Progenitor cell of endocrine pancreas (in vitro differentiated cells): ENCODE results near the gene OR1I1. TPM values are rescaled to one million over a fixed set of nuclear protein-coding genes. Genes with fewer than 3 reads are reported as not detected.

Experiments used
- DNase-seq: peaks from one replicate; pipeline ENCODE4 v3.0.0; 2021; ENCODE audit warnings: low spot score; ENCODE audit not compliant: unreplicated experiment
- H3K27ac Mint-ChIP-seq: 2 replicates; pipeline ENCODE4 v1.8.0; 2021; ENCODE audit warnings: mild to moderate bottlenecking, moderate library complexity, mixed read lengths
- H3K27me3 Mint-ChIP-seq: 2 replicates; pipeline ENCODE4 v1.8.0; 2021; ENCODE audit warnings: mixed read lengths
- H3K36me3 Mint-ChIP-seq: 2 replicates; pipeline ENCODE4 v1.8.0; 2022; ENCODE audit warnings: mixed read lengths; ENCODE audit not compliant: insufficient read depth
- H3K4me1 Mint-ChIP-seq: 2 replicates; pipeline ENCODE4 v1.8.0; 2021; ENCODE audit warnings: low read depth, mixed read lengths
- H3K4me3 Mint-ChIP-seq: 2 replicates; pipeline ENCODE4 v1.8.0; 2021; ENCODE audit warnings: low read depth, mild to moderate bottlenecking, moderate library complexity, mixed read lengths
- H3K9me3 Mint-ChIP-seq: 2 replicates; pipeline ENCODE4 v1.8.0; 2021; ENCODE audit warnings: low read depth, mixed read lengths
- CTCF ChIP-seq: fragments of 200-600 bp; sonication (generic); IDR thresholded peaks from one replicate; pipeline ENCODE4 v1.5.0; 2021; ENCODE audit warnings: antibody characterized with exemption, mild to moderate bottlenecking; ENCODE audit not compliant: unreplicated experiment
- total RNA-seq: library from RNA; stranded (reverse); gene quantifications from 2 replicates; pipeline ENCODE4 v1.2.1, GENCODE V29; 2021

OR1I1 gene
- total RNA-seq, 1 donor from 2014 or later, result not detected

GRCh38 chr19:15120135-15121026 lies 38.4 kb downstream of the OR1I1 start:
- H3K36me3 Mint-ChIP-seq, result peaks cover 16% of the 10 kb centered on the region
- TF ChIP-seq CTCF, result no peak
- no peak for DNase-seq
- H3K9me3 Mint-ChIP-seq, result no peaks in the 10 kb centered on the region
- H3K4me1 Mint-ChIP-seq, result peaks cover 5% of the 10 kb centered on the region
- no peak overlapping the region for H3K4me3 Mint-ChIP-seq
- no peaks in the 10 kb centered on the region for H3K27me3 Mint-ChIP-seq
- no peak overlapping the region for H3K27ac Mint-ChIP-seq

- Mint-ChIP-seq H3K4me1 (peaks cover 5% of the 10 kb centered on the region), H3K9me3 (no peaks in the 10 kb centered on the region), H3K4me3 (no peak overlapping the region), H3K27me3 (no peaks in the 10 kb centered on the region), H3K36me3 (peaks cover 16% of the 10 kb centered on the region), H3K27ac (no peak overlapping the region)
- no peak for DNase-seq
- TF ChIP-seq CTCF, result no peak
Observed at GRCh38 chr19:15122331-15123030, 40.5 kb downstream of the OR1I1 start.

- Mint-ChIP-seq H3K4me1 (peaks cover 5% of the 10 kb centered on the region), H3K27me3 (no peaks in the 10 kb centered on the region), H3K4me3 (peak overlapping the region; percentile 95), H3K9me3 (no peaks in the 10 kb centered on the region), H3K36me3 (peaks cover 16% of the 10 kb centered on the region), H3K27ac (no peak overlapping the region)
- no peak for DNase-seq
- no peak for TF ChIP-seq CTCF
Observed at GRCh38 chr19:15123031-15123890, 41.2 kb downstream of the OR1I1 start.

- TF ChIP-seq CTCF, result no peak
- peaks cover 11% of the 10 kb centered on the region for H3K36me3 Mint-ChIP-seq
- no peaks in the 10 kb centered on the region for H3K9me3 Mint-ChIP-seq
- DNase-seq, result no peak
- peaks cover 5% of the 10 kb centered on the region for H3K4me1 Mint-ChIP-seq
- H3K27ac Mint-ChIP-seq, result no peak overlapping the region
- H3K4me3 Mint-ChIP-seq, result peak overlapping the region; percentile 95
- no peaks in the 10 kb centered on the region for H3K27me3 Mint-ChIP-seq
Observed at GRCh38 chr19:15123900-15124299, 41.9 kb downstream of the OR1I1 start.
